ENCODE results near the gene SMIM13.
"Not testable (repeated sequence)": the region's sequence is repeated elsewhere in the genome, so short reads cannot be mapped to it uniquely, and the experiment has no call there.

SMIM13 gene

GRCh38 chr6:11111769-11112437, 18.3 kb downstream of the SMIM13 start:
- no peak for TF ChIP-seq JUND (IDR thresholded peaks at IDR 0.05; ENCODE audit: low read depth)
- DNase-seq (ENCODE audit: low read depth in 1 of 2, low spot score in 1 of 2), result no peak
- in situ Hi-C loops (cut with HindIII; ENCODE audit: low pct_unique_long_range_greater_than_20kb, low sequenced_read_pairs), result no loop called here

DNA sequence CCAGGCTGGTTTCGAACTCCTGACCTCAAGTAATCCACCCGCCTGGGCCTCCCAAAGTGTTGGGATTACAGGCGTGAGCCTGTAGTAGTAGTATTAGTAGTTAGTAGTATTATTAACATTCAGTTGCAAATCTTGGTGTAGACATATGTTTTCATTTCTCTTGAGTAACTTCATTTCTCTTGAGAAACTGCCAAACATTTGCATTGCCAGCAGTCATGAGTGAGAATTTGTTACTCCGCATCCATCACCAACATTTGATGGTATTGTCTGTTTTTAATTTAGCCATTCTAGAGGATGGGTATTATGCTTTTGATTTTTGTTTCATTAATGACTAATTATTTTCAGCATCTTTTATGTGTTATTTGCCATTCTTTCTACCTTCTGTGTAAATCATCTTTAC, 19.4 kb downstream of the SMIM13 start:
- TF ChIP-seq JUND (IDR thresholded peaks at IDR 0.05; ENCODE audit: low read depth), result no peak
- in situ Hi-C loops (cut with HindIII; ENCODE audit: low pct_unique_long_range_greater_than_20kb, low sequenced_read_pairs), result no loop called here
- no peak for DNase-seq (ENCODE audit: low read depth in 1 of 2, low spot score in 1 of 2)

GRCh38 chr6:11115808-11116536, 22.3 kb downstream of the SMIM13 start:
- in situ Hi-C loops (cut with HindIII; ENCODE audit: low pct_unique_long_range_greater_than_20kb, low sequenced_read_pairs); DNase-seq (ENCODE audit: low read depth in 1 of 2, low spot score in 1 of 2): not testable (repeated sequence)

GRCh38 chr6:11120271-11121005, 26.8 kb downstream of the SMIM13 start:
- in situ Hi-C loops (cut with HindIII; ENCODE audit: low pct_unique_long_range_greater_than_20kb, low sequenced_read_pairs), result no loop called here
- no peak for DNase-seq (ENCODE audit: low read depth in 1 of 2, low spot score in 1 of 2)
- TF ChIP-seq JUND (IDR thresholded peaks at IDR 0.05; ENCODE audit: low read depth), result no peak

DNA sequence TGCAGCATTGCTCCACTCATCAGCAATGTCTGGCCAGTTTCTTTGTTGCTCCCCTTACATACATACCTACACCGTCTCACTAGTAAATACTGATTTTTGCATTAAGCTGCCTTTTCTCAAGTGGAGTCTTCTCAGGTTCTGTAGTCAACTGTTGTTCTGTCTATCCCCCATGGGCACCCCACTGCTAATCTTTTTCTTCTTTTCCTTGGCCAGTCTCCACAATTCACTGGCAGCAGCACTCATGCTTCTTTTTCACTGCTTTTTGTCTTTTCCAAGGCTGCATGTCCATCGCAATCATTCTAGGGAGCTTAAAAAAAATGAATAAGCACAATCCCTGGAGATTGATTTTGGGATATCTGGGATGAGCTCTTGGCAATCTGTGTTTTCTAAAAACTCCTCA, 28.2 kb downstream of the SMIM13 start:
- no peak for TF ChIP-seq JUND (IDR thresholded peaks at IDR 0.05; ENCODE audit: low read depth)
- DNase-seq (ENCODE audit: low read depth in 1 of 2, low spot score in 1 of 2), result no peak
- in situ Hi-C loops (cut with HindIII; ENCODE audit: low pct_unique_long_range_greater_than_20kb, low sequenced_read_pairs), result no loop called here

DNA sequence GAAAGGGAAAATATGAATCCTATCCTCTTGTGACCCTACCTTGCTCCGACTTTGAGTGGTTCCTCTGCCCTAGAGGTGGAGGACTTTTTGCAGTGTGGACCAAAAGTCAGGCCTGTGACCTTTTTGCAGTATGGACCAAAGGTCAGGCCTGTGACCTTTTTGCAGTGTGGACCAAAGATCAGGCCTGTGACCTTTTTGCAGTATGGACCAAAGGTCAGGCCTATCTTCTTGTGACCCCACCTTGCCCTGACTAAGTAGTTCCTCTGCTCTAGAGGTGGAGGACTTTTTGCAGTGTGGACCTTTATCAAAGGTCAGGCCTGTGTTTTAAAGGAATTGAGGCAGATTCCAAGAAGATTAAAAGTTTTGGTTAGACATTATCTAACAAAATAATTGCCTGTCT, 28.7 kb downstream of the SMIM13 start:
- DNase-seq (ENCODE audit: low read depth in 1 of 2, low spot score in 1 of 2), result no peak
- in situ Hi-C loops (cut with HindIII; ENCODE audit: low pct_unique_long_range_greater_than_20kb, low sequenced_read_pairs), result no loop called here
- no peak for TF ChIP-seq JUND (IDR thresholded peaks at IDR 0.05; ENCODE audit: low read depth)

DNA sequence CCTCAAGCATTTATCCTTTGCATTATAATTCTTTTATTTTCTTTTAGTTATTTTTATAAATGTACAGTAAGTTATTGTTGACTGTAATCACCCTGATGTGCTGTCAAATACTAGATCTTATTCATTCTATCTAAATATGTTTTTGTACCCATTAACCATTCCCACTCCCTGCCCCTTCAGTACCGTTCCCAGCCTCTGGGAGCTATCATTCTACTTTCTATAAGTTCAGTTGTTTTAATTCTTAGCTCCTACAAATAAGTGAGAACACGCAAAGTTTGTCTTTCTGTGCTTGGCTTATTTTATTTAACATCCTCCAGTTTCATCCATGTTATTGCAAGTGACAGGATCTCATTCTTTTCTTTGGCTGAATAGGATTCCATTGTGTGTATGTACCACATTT, 30.3 kb downstream of the SMIM13 start:
- no peak for DNase-seq (ENCODE audit: low read depth in 1 of 2, low spot score in 1 of 2)
- in situ Hi-C loops (cut with HindIII; ENCODE audit: low pct_unique_long_range_greater_than_20kb, low sequenced_read_pairs), result no loop called here
- no peak for TF ChIP-seq JUND (IDR thresholded peaks at IDR 0.05; ENCODE audit: low read depth)

- in situ Hi-C loops (cut with HindIII; ENCODE audit: low pct_unique_long_range_greater_than_20kb, low sequenced_read_pairs), result no loop called here
- DNase-seq (ENCODE audit: low read depth in 1 of 2, low spot score in 1 of 2), result peak in 1 of 2 experiments; percentile 18
- TF ChIP-seq JUND (IDR thresholded peaks at IDR 0.05; ENCODE audit: low read depth), result no peak
Observed at GRCh38 chr6:11126876-11127275, 33.2 kb downstream of the SMIM13 start.

DNA sequence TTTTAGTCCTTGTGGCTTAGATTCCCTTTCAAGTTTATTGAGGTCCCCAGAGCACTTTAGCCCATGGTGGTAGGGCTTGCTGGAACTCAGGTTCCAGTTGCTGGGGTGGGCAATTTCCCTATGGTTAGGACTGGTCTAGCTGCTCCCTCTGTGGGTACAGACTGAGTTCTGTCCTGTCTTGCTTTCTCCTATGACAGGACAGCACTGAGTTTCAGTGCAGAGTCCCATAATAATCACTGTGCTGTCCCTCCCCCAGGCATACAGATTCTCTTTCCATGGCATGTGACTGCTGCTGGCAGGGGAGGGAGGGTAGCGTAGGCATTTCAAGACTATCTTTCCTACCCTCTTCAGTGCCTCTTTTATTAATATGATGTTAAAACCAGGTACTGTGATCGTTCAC, 35.0 kb downstream of the SMIM13 start:
- no peak for DNase-seq (ENCODE audit: low read depth in 1 of 2, low spot score in 1 of 2)
- in situ Hi-C loops (cut with HindIII; ENCODE audit: low pct_unique_long_range_greater_than_20kb, low sequenced_read_pairs), result no loop called here
- TF ChIP-seq JUND (IDR thresholded peaks at IDR 0.05; ENCODE audit: low read depth), result no peak

DNA sequence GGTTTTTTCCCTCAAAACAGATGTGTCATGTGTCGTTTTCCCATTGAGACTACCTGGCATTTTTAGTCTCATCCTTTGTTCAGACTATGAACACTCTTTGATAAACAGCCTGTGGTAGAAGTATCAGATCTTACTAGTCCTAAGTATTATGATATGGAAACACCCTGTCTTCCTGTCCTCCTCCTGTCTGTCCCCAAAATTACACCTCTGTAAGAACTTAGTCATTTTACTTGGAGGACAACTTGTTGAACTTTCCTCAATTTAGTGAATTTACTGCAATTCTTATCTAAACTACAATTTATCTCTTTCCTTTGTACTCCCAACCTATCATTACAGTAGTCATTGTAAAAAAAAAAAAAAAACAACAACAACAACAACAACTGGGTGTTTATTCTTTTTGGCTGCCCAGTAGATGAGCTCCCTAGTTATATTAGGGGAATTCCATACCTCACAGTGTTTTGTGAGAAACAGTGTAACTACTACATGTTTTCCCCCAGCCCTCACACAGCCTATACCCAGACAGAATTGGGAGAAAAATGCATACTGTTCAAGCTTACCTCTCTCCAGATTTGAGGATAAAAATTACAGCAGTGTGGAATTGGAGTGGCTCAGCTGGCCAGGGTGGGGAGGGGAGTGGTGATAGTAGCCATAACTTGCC, 36.4 kb downstream of the SMIM13 start:
- in situ Hi-C loops (cut with HindIII; ENCODE audit: low pct_unique_long_range_greater_than_20kb, low sequenced_read_pairs), result no loop called here
- TF ChIP-seq JUND (IDR thresholded peaks at IDR 0.05; ENCODE audit: low read depth), result no peak
- no peak for DNase-seq (ENCODE audit: low read depth in 1 of 2, low spot score in 1 of 2)

- in situ Hi-C loops (cut with HindIII; ENCODE audit: low pct_unique_long_range_greater_than_20kb, low sequenced_read_pairs), result no loop called here
- DNase-seq (ENCODE audit: low read depth in 1 of 2, low spot score in 1 of 2), result no peak
- TF ChIP-seq JUND (IDR thresholded peaks at IDR 0.05; ENCODE audit: low read depth), result no peak
Observed at GRCh38 chr6:11130605-11131004, 37.0 kb downstream of the SMIM13 start.

GRCh38 chr6:11132194-11132888, 38.7 kb downstream of the SMIM13 start:
- TF ChIP-seq JUND (IDR thresholded peaks at IDR 0.05; ENCODE audit: low read depth), result no peak
- in situ Hi-C loops (cut with HindIII; ENCODE audit: low pct_unique_long_range_greater_than_20kb, low sequenced_read_pairs), result no loop called here

More at GRCh38 chr6:11132194-11132888, 38.7 kb downstream of the SMIM13 start:
- DNase-seq (ENCODE audit: low read depth in 1 of 2, low spot score in 1 of 2), result no peak
